ENCODE measurements around the gene MYT1. TPM values are rescaled to one million over a fixed set of nuclear protein-coding genes. Genes with fewer than 3 reads are reported as not detected.

Gene MYT1
- total and polyA plus RNA-seq, 4 donors: under 0.01 to 6.5 (median 0.08) TPM

DNA sequence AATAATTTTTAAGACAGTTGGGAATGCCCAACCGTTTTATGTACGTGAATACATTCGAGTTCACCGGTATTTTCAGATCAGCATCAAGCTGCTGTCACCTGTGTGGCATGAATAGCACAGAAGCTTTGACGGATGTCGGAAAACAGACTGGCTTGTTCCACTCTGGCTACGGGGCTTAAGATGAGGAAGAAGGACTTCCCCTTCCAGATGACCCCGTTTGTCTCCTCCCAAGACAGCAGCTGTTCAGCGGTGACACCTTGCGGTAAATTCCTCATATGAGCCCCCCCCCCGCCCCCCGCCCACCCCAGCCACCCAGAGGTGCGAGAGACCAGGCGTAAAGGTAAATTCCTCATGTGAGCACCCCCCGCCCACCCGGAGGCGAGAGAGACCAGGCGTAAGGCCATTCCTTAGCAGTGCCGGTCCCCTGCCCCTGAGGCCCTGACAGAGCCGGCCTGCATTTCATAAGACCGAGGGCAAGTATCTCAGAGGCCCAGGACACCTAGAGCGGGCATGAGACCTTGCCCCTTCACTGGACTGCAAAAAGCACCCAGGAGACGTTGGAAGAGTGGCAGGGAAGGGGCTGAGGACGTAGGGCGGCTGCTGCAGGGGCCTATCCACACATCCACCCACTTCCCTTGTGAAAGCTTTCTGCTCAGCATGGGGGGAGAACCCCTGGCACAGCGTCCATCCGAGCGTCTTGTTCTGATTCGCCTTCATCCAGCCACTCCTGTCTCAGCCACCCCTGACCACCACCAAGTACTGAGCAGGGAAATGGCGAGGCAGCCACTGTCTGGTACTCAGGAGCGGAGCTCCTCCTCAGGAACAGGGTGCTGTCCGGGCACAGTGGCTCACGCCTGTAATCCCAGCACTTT, 84.0 kb downstream of the MYT1 start:
- Histone ChIP-seq H3K9ac (ENCODE audit: low read depth in 1 of 2, low read length in 2 of 2) (no peak overlapping the region), H3K27me3 (ENCODE audit: control insufficient read depth in 4 of 4, insufficient read depth in 4 of 4, low read length in 3 of 4) (no peaks in the 10 kb centered on the region), H3K9me3 (ENCODE audit: control insufficient read depth in 4 of 4, low read length in 3 of 4) (no peaks in the 10 kb centered on the region), H3K36me3 (ENCODE audit: control insufficient read depth in 4 of 4, insufficient read depth in 3 of 4, low read depth in 1 of 4, low read length in 3 of 4) (no peaks in the 10 kb centered on the region), H3K4me3 (ENCODE audit: low read depth in 1 of 3, low read length in 3 of 3) (no peak overlapping the region), H3K27ac (ENCODE audit: low read depth in 1 of 2, low read length in 2 of 2) (no peak overlapping the region), H3K4me1 (ENCODE audit: control insufficient read depth in 4 of 4, insufficient read depth in 4 of 4, low read length in 3 of 4) (peaks cover under 1 to 3% (median 1%) of the 10 kb centered on the region in 4 donors)
- TF ChIP-seq HNF4G (IDR thresholded peaks at IDR 0.05): no peak
- no peak for TF ChIP-seq EGR1 (IDR thresholded peaks at IDR 0.05; ENCODE audit: low read depth in 2 of 2)
- TF ChIP-seq, protein P1, sequence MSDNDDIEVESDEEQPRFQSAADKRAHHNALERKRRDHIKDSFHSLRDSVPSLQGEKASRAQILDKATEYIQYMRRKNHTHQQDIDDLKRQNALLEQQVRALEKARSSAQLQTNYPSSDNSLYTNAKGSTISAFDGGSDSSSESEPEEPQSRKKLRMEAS (IDR thresholded peaks at IDR 0.05): no peak
- TF ChIP-seq, protein P2, sequence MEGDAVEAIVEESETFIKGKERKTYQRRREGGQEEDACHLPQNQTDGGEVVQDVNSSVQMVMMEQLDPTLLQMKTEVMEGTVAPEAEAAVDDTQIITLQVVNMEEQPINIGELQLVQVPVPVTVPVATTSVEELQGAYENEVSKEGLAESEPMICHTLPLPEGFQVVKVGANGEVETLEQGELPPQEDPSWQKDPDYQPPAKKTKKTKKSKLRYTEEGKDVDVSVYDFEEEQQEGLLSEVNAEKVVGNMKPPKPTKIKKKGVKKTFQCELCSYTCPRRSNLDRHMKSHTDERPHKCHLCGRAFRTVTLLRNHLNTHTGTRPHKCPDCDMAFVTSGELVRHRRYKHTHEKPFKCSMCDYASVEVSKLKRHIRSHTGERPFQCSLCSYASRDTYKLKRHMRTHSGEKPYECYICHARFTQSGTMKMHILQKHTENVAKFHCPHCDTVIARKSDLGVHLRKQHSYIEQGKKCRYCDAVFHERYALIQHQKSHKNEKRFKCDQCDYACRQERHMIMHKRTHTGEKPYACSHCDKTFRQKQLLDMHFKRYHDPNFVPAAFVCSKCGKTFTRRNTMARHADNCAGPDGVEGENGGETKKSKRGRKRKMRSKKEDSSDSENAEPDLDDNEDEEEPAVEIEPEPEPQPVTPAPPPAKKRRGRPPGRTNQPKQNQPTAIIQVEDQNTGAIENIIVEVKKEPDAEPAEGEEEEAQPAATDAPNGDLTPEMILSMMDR (IDR thresholded peaks at IDR 0.05; ENCODE audit: low read depth, low read length, missing input control): no peak
- no peak for TF ChIP-seq HNF4A (conservative IDR thresholded peaks at IDR 0.05)
- 85% methylated on average over 33 of the region's 33 CpGs for WGBS
- no peak for DNase-seq (ENCODE audit: low spot score)

DNA sequence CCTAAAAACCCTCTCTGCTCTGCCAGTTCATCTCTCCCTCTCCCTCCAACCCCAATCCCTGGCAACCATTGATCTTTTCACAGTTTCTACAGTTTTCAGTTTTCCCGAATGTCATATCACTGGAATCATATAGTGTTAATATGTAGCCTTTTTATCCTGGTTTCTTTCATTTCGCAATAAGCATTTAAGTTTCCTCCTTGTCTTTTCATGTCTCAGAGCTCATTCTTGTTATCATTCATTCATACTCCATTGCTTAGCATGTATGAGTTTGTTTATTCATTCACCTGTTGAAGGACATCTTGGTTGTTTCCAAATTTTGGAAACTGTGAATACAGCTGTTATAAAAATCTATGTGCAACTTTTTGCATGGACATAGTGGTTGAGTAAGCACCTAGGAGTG, 85.8 kb downstream of the MYT1 start:
- Histone ChIP-seq H3K4me1 (ENCODE audit: control insufficient read depth in 4 of 4, insufficient read depth in 4 of 4, low read length in 3 of 4) (peaks cover 0 to 4% (median 0%) of the 10 kb centered on the region in 4 donors), H3K9ac (ENCODE audit: low read depth in 1 of 2, low read length in 2 of 2) (no peak overlapping the region), H3K4me3 (ENCODE audit: low read depth in 1 of 3, low read length in 3 of 3) (no peak overlapping the region), H3K27me3 (ENCODE audit: control insufficient read depth in 4 of 4, insufficient read depth in 4 of 4, low read length in 3 of 4) (no peaks in the 10 kb centered on the region), H3K27ac (ENCODE audit: low read depth in 1 of 2, low read length in 2 of 2) (no peak overlapping the region), H3K9me3 (ENCODE audit: control insufficient read depth in 4 of 4, low read length in 3 of 4) (no peaks in the 10 kb centered on the region), H3K36me3 (ENCODE audit: control insufficient read depth in 4 of 4, insufficient read depth in 3 of 4, low read depth in 1 of 4, low read length in 3 of 4) (no peaks in the 10 kb centered on the region)
- TF ChIP-seq GABPA (IDR thresholded peaks at IDR 0.05 in 1 of 2, conservative IDR thresholded peaks at IDR 0.05 in 1 of 2) (no peak), NR2F2 (IDR thresholded peaks at IDR 0.05) (no peak), RXRA (IDR thresholded peaks at IDR 0.05) (no peak), TAF1 (conservative IDR thresholded peaks at IDR 0.05) (no peak), HNF4A (conservative IDR thresholded peaks at IDR 0.05) (no peak), RAD21 (IDR thresholded peaks at IDR 0.05) (no peak), YY1 (IDR thresholded peaks at IDR 0.05) (no peak), JUND (IDR thresholded peaks at IDR 0.05) (no peak), SP1 (IDR thresholded peaks at IDR 0.05) (no peak), EGR1 (IDR thresholded peaks at IDR 0.05; ENCODE audit: low read depth in 2 of 2) (no peak), FOXA2 (IDR thresholded peaks at IDR 0.05) (no peak), FOXA1 (IDR thresholded peaks at IDR 0.05) (no peak), HNF4G (IDR thresholded peaks at IDR 0.05) (no peak)
- TF ChIP-seq, protein P3, sequence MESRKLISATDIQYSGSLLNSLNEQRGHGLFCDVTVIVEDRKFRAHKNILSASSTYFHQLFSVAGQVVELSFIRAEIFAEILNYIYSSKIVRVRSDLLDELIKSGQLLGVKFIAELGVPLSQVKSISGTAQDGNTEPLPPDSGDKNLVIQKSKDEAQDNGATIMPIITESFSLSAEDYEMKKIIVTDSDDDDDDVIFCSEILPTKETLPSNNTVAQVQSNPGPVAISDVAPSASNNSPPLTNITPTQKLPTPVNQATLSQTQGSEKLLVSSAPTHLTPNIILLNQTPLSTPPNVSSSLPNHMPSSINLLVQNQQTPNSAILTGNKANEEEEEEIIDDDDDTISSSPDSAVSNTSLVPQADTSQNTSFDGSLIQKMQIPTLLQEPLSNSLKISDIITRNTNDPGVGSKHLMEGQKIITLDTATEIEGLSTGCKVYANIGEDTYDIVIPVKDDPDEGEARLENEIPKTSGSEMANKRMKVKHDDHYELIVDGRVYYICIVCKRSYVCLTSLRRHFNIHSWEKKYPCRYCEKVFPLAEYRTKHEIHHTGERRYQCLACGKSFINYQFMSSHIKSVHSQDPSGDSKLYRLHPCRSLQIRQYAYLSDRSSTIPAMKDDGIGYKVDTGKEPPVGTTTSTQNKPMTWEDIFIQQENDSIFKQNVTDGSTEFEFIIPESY (IDR thresholded peaks at IDR 0.05): no peak
- TF ChIP-seq, protein P4, sequence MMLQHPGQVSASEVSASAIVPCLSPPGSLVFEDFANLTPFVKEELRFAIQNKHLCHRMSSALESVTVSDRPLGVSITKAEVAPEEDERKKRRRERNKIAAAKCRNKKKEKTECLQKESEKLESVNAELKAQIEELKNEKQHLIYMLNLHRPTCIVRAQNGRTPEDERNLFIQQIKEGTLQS (IDR thresholded peaks at IDR 0.05): no peak
- TF ChIP-seq, protein P5, sequence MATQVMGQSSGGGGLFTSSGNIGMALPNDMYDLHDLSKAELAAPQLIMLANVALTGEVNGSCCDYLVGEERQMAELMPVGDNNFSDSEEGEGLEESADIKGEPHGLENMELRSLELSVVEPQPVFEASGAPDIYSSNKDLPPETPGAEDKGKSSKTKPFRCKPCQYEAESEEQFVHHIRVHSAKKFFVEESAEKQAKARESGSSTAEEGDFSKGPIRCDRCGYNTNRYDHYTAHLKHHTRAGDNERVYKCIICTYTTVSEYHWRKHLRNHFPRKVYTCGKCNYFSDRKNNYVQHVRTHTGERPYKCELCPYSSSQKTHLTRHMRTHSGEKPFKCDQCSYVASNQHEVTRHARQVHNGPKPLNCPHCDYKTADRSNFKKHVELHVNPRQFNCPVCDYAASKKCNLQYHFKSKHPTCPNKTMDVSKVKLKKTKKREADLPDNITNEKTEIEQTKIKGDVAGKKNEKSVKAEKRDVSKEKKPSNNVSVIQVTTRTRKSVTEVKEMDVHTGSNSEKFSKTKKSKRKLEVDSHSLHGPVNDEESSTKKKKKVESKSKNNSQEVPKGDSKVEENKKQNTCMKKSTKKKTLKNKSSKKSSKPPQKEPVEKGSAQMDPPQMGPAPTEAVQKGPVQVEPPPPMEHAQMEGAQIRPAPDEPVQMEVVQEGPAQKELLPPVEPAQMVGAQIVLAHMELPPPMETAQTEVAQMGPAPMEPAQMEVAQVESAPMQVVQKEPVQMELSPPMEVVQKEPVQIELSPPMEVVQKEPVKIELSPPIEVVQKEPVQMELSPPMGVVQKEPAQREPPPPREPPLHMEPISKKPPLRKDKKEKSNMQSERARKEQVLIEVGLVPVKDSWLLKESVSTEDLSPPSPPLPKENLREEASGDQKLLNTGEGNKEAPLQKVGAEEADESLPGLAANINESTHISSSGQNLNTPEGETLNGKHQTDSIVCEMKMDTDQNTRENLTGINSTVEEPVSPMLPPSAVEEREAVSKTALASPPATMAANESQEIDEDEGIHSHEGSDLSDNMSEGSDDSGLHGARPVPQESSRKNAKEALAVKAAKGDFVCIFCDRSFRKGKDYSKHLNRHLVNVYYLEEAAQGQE (IDR thresholded peaks at IDR 0.05): no peak
- TF ChIP-seq, protein P2 (IDR thresholded peaks at IDR 0.05; ENCODE audit: low read depth, low read length, missing input control): no peak
- TF ChIP-seq, protein P1 (IDR thresholded peaks at IDR 0.05): no peak
- WGBS: 90% methylated on average over 2 of the region's 2 CpGs
- DNase-seq (ENCODE audit: low spot score): no peak
